HepG2 (cell line): ENCODE data around the gene ARFGAP2. TPM values are rescaled to one million over a fixed set of nuclear protein-coding genes. Genes with fewer than 3 reads are reported as not detected.

ENCODE experiments used
- AHR ChIP-seq: IDR thresholded peaks from 2 replicates; pipeline ENCODE4 v1.6.1; 2018; ENCODE audit warnings: missing genetic modification reagents, missing compliant biosample characterization
- ARNTL ChIP-seq: sonication (generic); formaldehyde crosslinking; IDR thresholded peaks from 2 replicates; pipeline ENCODE4 v1.4.0; 2020; ENCODE audit warnings: mild to moderate bottlenecking, missing genetic modification reagents
- ATF4 ChIP-seq, 2 experiments: fragments of 450-650 bp in 1 of 2; sonication (generic) in 1 of 2; formaldehyde crosslinking; IDR thresholded peaks; 2 replicates each; pipeline versions ENCODE4 v1.5.0 to v1.8.0; 2020 to 2022; ENCODE audit warnings: mild to moderate bottlenecking in 1 of 2, missing genetic modification reagents in 1 of 2
- BHLHE40 ChIP-seq: IDR thresholded peaks from 2 replicates; pipeline ENCODE4 v1.6.1; 2011; ENCODE audit warnings: low read length, improper control_type of control experiment
- CREB1 ChIP-seq, 2 experiments: fragments of 450-650 bp in 1 of 2; IDR thresholded peaks; 2 replicates each; pipeline ENCODE4 v1.6.1; 2016 to 2017; ENCODE audit warnings: control low read depth in 1 of 2, mild to moderate bottlenecking in 1 of 2, missing compliant biosample characterization in 1 of 2, missing genetic modification characterization in 1 of 2
- HDAC2 ChIP-seq: sonication (generic); formaldehyde crosslinking; IDR thresholded peaks from 2 replicates; pipeline ENCODE4 v1.4.0; 2020; ENCODE audit warnings: missing genetic modification reagents
- KDM1A ChIP-seq: IDR thresholded peaks from 2 replicates; pipeline ENCODE4 v1.6.1; 2016; ENCODE audit warnings: missing compliant biosample characterization
- NCOA2 ChIP-seq: sonication (generic); formaldehyde crosslinking; IDR thresholded peaks from 2 replicates; pipeline ENCODE4 v1.8.0; 2022; ENCODE audit warnings: inconsistent platforms
- NFKBIZ ChIP-seq: IDR thresholded peaks from 2 replicates; pipeline ENCODE4 v1.6.1; 2018; ENCODE audit warnings: missing genetic modification reagents, missing compliant biosample characterization
- POLR2A ChIP-seq, 2 experiments: IDR thresholded peaks; 2 replicates each; pipeline ENCODE4 v1.6.1; 2011; ENCODE audit warnings: low read depth in 2 of 2, low read length in 2 of 2, mild to moderate bottlenecking in 1 of 2, moderate library complexity in 1 of 2; ENCODE audit not compliant: insufficient read depth in 1 of 2
- POLR2G ChIP-seq: fragments of 200-400 bp; formaldehyde crosslinking; IDR thresholded peaks from 2 replicates; pipeline ENCODE4 v1.6.1; 2018; ENCODE audit warnings: mild to moderate bottlenecking, low read depth, low read length, moderate library complexity
- RBFOX2 ChIP-seq: fragments of 200-400 bp; formaldehyde crosslinking; IDR thresholded peaks from 2 replicates; pipeline ENCODE4 v1.6.1; 2017; ENCODE audit warnings: low read depth, mild to moderate bottlenecking, low read length
- SNAI1 ChIP-seq: sonication (generic); formaldehyde crosslinking; IDR thresholded peaks from 2 replicates; pipeline ENCODE4 v1.5.0; 2020; ENCODE audit warnings: mild to moderate bottlenecking, missing genetic modification reagents, borderline replicate concordance
- SOX5 ChIP-seq: IDR thresholded peaks from 2 replicates; pipeline ENCODE4 v1.6.1; 2016; ENCODE audit warnings: borderline replicate concordance
- SRSF1 ChIP-seq: fragments of 200-400 bp; formaldehyde crosslinking; optimal IDR thresholded peaks from 2 replicates; pipeline ENCODE3; 2017; ENCODE audit warnings: mild to moderate bottlenecking, low read depth, low read length, moderate library complexity
- SSRP1 ChIP-seq: IDR thresholded peaks from 2 replicates; pipeline ENCODE4 v1.6.1; 2016; ENCODE audit warnings: control low read depth
- TBL1XR1 ChIP-seq: fragments of 150-350 bp; IDR thresholded peaks from 2 replicates; pipeline ENCODE4 v1.6.1; 2014; ENCODE audit warnings: borderline replicate concordance, low read length; ENCODE audit not compliant: partially characterized antibody
- ZKSCAN5 ChIP-seq: sonication (generic); formaldehyde crosslinking; IDR thresholded peaks from 2 replicates; pipeline ENCODE4 v1.5.1; 2020; ENCODE audit warnings: mild to moderate bottlenecking, missing genetic modification reagents
- ZNF235 ChIP-seq: sonication (generic); formaldehyde crosslinking; IDR thresholded peaks from 2 replicates; pipeline ENCODE4 v1.8.1; 2023; ENCODE audit warnings: mild to moderate bottlenecking, missing genetic modification reagents, borderline replicate concordance
- ZNF543 ChIP-seq: sonication (generic); formaldehyde crosslinking; IDR thresholded peaks from 2 replicates; pipeline ENCODE4 v1.4.0; 2020; ENCODE audit warnings: mild to moderate bottlenecking, missing genetic modification reagents
- ZNF772 ChIP-seq: sonication (generic); formaldehyde crosslinking; IDR thresholded peaks from 2 replicates; pipeline ENCODE4 v1.5.0; 2020; ENCODE audit warnings: mild to moderate bottlenecking, missing genetic modification reagents
- ZNF879 ChIP-seq: sonication (generic); formaldehyde crosslinking; IDR thresholded peaks from 2 replicates; pipeline ENCODE4 v1.8.1; 2023; ENCODE audit warnings: missing genetic modification reagents
- polyA plus RNA-seq, 8 experiments: library from polyadenylated mRNA; depleted of rRNA in 3 of 8; stranded (reverse) in 7 of 8; unstranded in 1 of 8; fragments of >200 nt; fragmentation: Illumina TruSeq in 4 of 8; extraction: Trizol in 4 of 8; gene quantifications; 2 replicates each; pipeline versions ENCODE4 v1.2.1 to v1.2.3, GENCODE V29; 2011 to 2016; ENCODE audit warnings: low read depth in 4 of 8, missing spikeins in 1 of 8, mixed read lengths in 1 of 8; ENCODE audit not compliant: insufficient read depth in 1 of 8
- total RNA-seq, 5 experiments: library from RNA; depleted of rRNA; stranded (reverse); fragments of >200 nt; fragmentation: Illumina TruSeq; extraction: Trizol; gene quantifications; 2 replicates each; pipeline ENCODE4 v1.2.3, GENCODE V29; 2016; ENCODE audit warnings: low read depth in 1 of 5
- TF ChIP-seq, protein P1 (sequence below): sonication (generic); formaldehyde crosslinking; IDR thresholded peaks from 2 replicates; pipeline ENCODE4 v1.5.0; 2020; ENCODE audit warnings: mild to moderate bottlenecking, missing genetic modification reagents
- TF ChIP-seq, protein P2 (sequence below), 2 experiments: sonication (generic) in 1 of 2; formaldehyde crosslinking in 1 of 2; IDR thresholded peaks; 2 replicates each; pipeline versions ENCODE4 v1.4.0 to v1.6.1; 2018 to 2020; ENCODE audit warnings: missing genetic modification reagents in 2 of 2, borderline replicate concordance in 1 of 2, low read depth in 1 of 2, mild to moderate bottlenecking in 1 of 2, missing biosample characterization in 1 of 2
- TF ChIP-seq, protein P3 (sequence below): sonication (generic); formaldehyde crosslinking; IDR thresholded peaks from 2 replicates; pipeline ENCODE4 v1.4.0; 2020; ENCODE audit warnings: missing genetic modification reagents, borderline replicate concordance

ARFGAP2 gene
- total and polyA plus RNA-seq, 2 of the 13 experiments (the other 11 are each of a cell fraction or from before 2014, with no cell fraction given) = 32.3 to 75.3 TPM

DNA sequence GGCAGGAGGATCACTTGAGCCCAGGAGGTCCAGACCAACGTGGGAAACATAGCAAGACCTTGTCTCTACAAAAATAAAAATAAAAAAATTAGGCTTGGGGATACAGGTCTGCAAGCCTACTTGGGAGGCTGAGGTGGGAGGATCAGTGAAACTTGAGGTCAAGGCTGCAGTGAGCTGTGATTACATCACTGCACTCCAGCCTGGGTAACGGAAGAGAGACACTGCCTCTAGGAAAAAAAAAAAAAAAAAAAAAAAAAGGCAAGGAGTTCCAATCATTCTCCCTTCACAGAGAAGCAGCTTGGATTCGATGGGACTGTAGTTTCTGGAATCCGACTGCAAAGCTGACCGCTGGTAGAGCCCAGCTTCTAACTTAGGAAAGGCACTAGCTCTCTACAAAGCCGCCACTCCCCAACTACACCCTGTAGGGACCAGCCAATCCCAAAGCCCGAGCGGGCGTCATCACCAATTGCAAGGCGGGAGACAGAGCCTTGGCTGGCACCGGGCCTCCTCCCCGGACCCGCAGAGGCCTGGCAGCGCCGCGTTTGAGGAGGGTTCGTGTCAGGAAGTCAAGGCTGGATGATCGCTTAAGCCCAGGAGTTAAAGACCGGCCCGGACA lies 37.4 kb upstream of the ARFGAP2 start (continued):
- TF ChIP-seq, protein P1, sequence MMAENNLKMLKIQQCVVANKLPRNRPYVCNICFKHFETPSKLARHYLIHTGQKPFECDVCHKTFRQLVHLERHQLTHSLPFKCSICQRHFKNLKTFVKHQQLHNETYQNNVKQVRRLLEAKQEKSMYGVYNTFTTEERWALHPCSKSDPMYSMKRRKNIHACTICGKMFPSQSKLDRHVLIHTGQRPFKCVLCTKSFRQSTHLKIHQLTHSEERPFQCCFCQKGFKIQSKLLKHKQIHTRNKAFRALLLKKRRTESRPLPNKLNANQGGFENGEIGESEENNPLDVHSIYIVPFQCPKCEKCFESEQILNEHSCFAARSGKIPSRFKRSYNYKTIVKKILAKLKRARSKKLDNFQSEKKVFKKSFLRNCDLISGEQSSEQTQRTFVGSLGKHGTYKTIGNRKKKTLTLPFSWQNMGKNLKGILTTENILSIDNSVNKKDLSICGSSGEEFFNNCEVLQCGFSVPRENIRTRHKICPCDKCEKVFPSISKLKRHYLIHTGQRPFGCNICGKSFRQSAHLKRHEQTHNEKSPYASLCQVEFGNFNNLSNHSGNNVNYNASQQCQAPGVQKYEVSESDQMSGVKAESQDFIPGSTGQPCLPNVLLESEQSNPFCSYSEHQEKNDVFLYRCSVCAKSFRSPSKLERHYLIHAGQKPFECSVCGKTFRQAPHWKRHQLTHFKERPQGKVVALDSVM (CRISPR knock-in tag) = peak; percentile 94; the same call in 1 of the 2 replicates
- TF ChIP-seq SNAI1 (CRISPR knock-in tag) (no peak), ZNF235 (CRISPR knock-in tag) (no peak), NFKBIZ (CRISPR knock-in tag) (no peak), ARNTL (CRISPR knock-in tag) (no peak; the same call in 1 of the 2 replicates), KDM1A (CRISPR knock-in tag) (no peak), HDAC2 (CRISPR knock-in tag) (0 out of 2 replicates have a peak, but pooled peaks have one; percentile 9), BHLHE40 (no peak), ATF4 (CRISPR knock-in tag; IDR thresholded peaks at IDR 0.05) (peak in 1 of 2 experiments; percentile 64; a peak in 2 of 4 replicates), SSRP1 (0 out of 2 replicates have a peak, but pooled peaks have one; percentile 25), POLR2G (peak; percentile 73), SOX5 (CRISPR knock-in tag) (peak; percentile 17; the same call in 1 of the 2 replicates), ZKSCAN5 (no peak), SRSF1 (peak; percentile 54), POLR2A (IDR thresholded peaks at IDR 0.05; ENCODE audit: insufficient read depth in 1 of 2, low read depth in 2 of 2, low read length in 2 of 2) (peak; percentile 21 to 58; a peak in 3 of 4 replicates), ZNF772 (CRISPR knock-in tag) (no peak), CREB1 (IDR thresholded peaks at IDR 0.05) (peak; percentile 51), CREB1 (CRISPR knock-in tag; IDR thresholded peaks at IDR 0.05) (peak; percentile 65; the same call in 1 of the 2 replicates), NCOA2 (peak; percentile 26; the same call in 1 of the 2 replicates), TBL1XR1 (no peak), AHR (CRISPR knock-in tag) (0 out of 2 replicates have a peak, but pooled peaks have one; percentile 31), ZNF879 (no peak), ZNF543 (CRISPR knock-in tag) (no peak), RBFOX2 (peak; percentile 64)
- TF ChIP-seq, protein P2, sequence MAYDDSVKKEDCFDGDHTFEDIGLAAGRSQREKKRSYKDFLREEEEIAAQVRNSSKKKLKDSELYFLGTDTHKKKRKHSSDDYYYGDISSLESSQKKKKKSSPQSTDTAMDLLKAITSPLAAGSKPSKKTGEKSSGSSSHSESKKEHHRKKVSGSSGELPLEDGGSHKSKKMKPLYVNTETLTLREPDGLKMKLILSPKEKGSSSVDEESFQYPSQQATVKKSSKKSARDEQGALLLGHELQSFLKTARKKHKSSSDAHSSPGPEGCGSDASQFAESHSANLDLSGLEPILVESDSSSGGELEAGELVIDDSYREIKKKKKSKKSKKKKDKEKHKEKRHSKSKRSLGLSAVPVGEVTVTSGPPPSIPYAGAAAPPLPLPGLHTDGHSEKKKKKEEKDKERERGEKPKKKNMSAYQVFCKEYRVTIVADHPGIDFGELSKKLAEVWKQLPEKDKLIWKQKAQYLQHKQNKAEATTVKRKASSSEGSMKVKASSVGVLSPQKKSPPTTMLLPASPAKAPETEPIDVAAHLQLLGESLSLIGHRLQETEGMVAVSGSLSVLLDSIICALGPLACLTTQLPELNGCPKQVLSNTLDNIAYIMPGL (CRISPR knock-in tag; IDR thresholded peaks at IDR 0.05; ENCODE audit: borderline replicate concordance in 1 of 2, low read depth in 1 of 2) = peak; percentile 3 to 35; a peak in 1 of 4 replicates
- TF ChIP-seq, protein P3, sequence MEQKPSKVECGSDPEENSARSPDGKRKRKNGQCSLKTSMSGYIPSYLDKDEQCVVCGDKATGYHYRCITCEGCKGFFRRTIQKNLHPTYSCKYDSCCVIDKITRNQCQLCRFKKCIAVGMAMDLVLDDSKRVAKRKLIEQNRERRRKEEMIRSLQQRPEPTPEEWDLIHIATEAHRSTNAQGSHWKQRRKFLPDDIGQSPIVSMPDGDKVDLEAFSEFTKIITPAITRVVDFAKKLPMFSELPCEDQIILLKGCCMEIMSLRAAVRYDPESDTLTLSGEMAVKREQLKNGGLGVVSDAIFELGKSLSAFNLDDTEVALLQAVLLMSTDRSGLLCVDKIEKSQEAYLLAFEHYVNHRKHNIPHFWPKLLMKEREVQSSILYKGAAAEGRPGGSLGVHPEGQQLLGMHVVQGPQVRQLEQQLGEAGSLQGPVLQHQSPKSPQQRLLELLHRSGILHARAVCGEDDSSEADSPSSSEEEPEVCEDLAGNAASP (CRISPR knock-in tag) = peak; percentile 26; the same call in 1 of the 2 replicates
